ENCODE results near the gene HEBP1.
A peak's percentile ranks its signal among the peaks of the same experiment; 100 is the strongest.

The HEBP1 gene

GRCh38 chr12:13000616-13000924 lies 505 bp upstream of the HEBP1 start:
- H3K4me3 ChIP-seq (replicated peaks; ENCODE audit: low read depth, low read length): peak overlapping the region; percentile 91
- DNase-seq (ENCODE audit: extremely low read depth, low read depth): no peak
- no peak for TF ChIP-seq CTCF (IDR thresholded peaks at IDR 0.05; ENCODE audit: low read depth, low read length, missing control alignments)

GRCh38 chr12:12999271-12999958 lies 650 bp downstream of the HEBP1 start:
- H3K4me3 ChIP-seq (replicated peaks; ENCODE audit: low read depth, low read length): peak overlapping the region; percentile 91
- no peak for DNase-seq (ENCODE audit: extremely low read depth, low read depth)
- TF ChIP-seq CTCF (IDR thresholded peaks at IDR 0.05; ENCODE audit: low read depth, low read length, missing control alignments): no peak

- no peak overlapping the region for H3K4me3 ChIP-seq (replicated peaks; ENCODE audit: low read depth, low read length)
- no peak for TF ChIP-seq CTCF (IDR thresholded peaks at IDR 0.05; ENCODE audit: low read depth, low read length, missing control alignments)
- DNase-seq (ENCODE audit: extremely low read depth, low read depth): no peak
Measured at GRCh38 chr12:12998248-12998647, 1.8 kb downstream of the HEBP1 start.

GRCh38 chr12:12997734-12998133 lies 2.3 kb downstream of the HEBP1 start:
- no peak overlapping the region for H3K4me3 ChIP-seq (replicated peaks; ENCODE audit: low read depth, low read length)
- DNase-seq (ENCODE audit: extremely low read depth, low read depth): no peak
- TF ChIP-seq CTCF (IDR thresholded peaks at IDR 0.05; ENCODE audit: low read depth, low read length, missing control alignments): no peak

GRCh38 chr12:12997156-12997555 lies 2.9 kb downstream of the HEBP1 start:
- H3K4me3 ChIP-seq (replicated peaks; ENCODE audit: low read depth, low read length): no peak overlapping the region
- DNase-seq (ENCODE audit: extremely low read depth, low read depth): no peak
- no peak for TF ChIP-seq CTCF (IDR thresholded peaks at IDR 0.05; ENCODE audit: low read depth, low read length, missing control alignments)

- no peak for TF ChIP-seq CTCF (IDR thresholded peaks at IDR 0.05; ENCODE audit: low read depth, low read length, missing control alignments)
- DNase-seq (ENCODE audit: extremely low read depth, low read depth): no peak
- no peak overlapping the region for H3K4me3 ChIP-seq (replicated peaks; ENCODE audit: low read depth, low read length)
Measured at GRCh38 chr12:12996209-12996608, 3.9 kb downstream of the HEBP1 start.

GRCh38 chr12:12995088-12995487 lies 5.0 kb downstream of the HEBP1 start:
- TF ChIP-seq CTCF (IDR thresholded peaks at IDR 0.05; ENCODE audit: low read depth, low read length, missing control alignments): no peak
- DNase-seq (ENCODE audit: extremely low read depth, low read depth): no peak
- H3K4me3 ChIP-seq (replicated peaks; ENCODE audit: low read depth, low read length): no peak overlapping the region

Data from HFF-Myc (cell line).